GM18868 (cell line): ENCODE data around the gene MSI2.

Experiments used
- ATAC-seq: cut with Tn5 transposase; IDR thresholded peaks from one replicate; pipeline ENCODE4 v1.9.1; 2021; ENCODE audit warnings: mild to moderate bottlenecking, moderate library complexity; ENCODE audit not compliant: unreplicated experiment

Gene MSI2

DNA sequence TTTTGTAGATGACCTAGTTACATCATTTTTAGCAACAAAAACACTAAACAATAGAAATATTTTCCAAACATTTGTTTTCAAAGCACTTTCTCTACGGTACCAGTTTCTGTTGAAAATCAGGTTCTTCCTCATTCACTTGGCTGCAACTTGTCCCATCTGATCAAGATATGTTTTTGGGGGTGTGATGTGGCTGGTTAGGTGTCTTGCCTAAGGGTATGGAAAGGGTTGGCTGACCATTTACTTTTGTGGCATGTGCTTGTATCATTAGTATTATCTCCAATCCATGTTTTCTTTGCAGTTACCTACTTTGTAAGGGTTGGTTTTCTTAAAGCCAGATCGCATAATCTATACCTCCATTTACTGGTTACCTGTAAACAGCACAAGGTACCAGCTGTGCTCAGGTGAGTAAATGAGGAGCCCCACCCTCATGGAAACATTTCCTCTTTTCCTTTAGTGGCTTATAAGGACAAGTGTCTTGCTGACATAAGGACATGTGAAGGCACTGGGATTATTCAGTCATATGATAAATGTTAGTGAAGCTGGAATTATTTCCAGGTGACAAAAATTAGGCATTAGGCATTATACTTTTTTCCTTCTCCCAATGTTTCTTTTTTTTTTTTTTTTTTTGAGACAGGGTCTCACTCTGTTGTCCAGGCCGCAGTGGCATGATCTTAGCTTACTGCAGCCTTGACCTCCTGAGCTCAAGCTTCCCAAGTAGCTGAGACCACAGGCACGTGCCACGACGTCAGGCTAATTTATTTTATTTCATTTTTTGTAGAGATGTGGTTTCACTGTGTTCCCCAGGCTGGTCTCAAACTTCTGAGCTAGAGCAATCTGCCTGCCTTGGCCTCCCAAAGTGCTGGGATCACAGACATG lies 326.8 kb downstream of the MSI2 start:
- no peak for ATAC-seq

DNA sequence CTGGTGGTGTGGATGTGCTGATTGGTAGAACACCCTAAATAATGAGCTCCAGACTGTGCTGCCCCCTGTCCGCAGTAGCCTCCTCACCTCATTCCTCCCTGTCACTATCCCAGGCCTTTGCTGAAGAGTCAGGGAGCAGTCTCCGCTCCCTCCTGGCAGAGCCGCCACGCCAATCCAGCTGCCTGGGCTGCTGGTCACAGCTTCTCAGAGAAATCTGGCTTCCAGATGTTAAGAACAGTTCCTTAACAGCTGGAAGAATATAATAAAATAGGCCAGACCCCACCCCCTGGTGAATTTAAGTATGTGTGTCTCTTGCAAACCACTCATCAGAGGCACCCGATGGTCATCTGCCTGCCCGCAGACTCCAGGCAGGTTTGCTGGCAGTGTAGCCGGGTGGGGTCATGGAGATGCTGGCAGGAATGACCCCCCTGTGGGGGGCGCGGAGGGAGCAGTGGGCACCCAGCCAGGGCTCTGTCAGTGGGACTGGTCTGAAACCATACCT lies 327.8 kb downstream of the MSI2 start:
- ATAC-seq = no peak

DNA sequence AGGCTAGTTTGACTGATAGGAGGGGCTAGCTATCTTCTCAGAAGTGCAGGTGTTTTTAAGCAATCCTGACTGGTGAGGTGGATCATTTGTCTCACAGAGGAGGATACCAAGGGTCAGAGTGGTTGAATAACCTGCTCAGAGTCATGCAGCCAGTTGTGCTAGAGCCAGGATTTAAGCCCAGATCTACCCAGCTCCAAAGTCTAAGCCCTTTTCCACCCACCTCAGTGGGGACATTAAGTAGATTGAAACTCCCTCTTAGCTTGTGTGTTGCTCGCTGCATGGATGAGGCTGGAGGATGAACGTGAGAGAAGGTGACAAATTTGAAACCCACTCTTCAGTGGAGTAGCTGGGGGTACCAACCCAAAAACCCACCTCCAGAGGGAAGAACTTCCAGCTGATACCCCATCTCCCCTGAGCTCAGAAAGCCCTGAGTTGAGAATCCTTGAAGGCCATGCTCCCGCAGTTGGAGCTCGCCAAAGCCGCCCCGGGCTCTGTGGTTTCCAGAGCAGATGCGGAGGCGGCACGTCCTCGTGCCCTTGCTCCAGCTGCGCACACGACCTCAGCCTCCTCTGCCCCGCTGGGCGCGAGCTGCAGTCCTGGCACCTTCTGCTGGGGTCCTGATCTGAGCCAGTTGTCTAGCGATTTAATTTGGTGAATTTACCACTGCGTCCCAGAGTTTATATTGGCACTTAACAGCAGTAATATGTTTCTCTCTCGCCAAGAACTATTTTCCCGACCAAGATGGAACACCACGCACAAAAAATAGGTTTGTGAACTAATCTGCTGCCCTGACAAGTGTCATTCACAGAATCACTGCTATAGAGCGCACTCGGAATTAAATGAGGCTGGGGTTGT lies 329.2 kb downstream of the MSI2 start:
- no peak for ATAC-seq

DNA sequence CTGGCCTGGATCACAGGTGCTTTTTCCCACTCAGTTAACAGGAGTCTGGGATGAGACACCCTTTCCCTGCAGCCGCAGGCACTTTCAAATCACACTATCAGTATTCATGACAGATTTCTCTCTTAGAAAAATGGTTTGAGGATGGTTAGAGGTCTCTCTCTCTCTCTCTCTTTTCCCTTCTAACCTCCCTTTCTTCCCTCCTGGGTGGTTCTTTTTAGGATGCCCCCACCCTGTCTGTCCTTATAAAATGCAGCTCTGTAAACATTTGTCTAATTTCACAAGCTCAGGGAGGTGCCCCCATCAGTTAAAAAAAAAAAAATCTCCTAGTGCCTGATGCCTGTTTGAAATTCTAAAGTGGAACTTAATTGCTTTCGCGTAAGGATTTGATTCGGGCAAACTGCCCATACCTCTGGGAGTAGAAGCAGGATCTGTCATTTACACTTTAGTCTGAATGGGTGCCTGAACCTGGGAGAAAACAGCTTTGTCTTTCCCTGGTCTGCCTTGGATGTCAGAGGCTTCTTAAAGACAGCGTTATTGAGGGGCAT lies 329.9 kb downstream of the MSI2 start:
- ATAC-seq = no peak

DNA sequence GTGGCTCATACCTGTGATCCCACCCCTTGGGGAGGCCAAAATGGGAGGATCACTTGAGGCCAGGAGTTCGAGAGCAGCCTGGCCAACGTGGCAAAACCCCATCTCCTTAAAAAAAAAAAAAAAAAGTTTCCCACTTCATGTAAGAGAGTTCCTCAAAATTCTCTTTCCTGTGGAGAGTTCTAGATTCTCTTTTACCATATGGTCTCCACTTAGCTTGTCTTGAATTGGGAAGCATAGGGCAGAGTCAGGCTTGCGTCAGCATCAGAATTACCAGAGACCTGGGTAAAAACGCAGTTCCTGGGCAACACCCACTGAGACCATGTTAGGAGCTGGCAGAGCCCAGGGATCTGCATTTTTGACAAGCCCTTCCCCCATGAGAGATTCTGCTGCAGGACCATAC lies 330.4 kb downstream of the MSI2 start:
- no peak for ATAC-seq

DNA sequence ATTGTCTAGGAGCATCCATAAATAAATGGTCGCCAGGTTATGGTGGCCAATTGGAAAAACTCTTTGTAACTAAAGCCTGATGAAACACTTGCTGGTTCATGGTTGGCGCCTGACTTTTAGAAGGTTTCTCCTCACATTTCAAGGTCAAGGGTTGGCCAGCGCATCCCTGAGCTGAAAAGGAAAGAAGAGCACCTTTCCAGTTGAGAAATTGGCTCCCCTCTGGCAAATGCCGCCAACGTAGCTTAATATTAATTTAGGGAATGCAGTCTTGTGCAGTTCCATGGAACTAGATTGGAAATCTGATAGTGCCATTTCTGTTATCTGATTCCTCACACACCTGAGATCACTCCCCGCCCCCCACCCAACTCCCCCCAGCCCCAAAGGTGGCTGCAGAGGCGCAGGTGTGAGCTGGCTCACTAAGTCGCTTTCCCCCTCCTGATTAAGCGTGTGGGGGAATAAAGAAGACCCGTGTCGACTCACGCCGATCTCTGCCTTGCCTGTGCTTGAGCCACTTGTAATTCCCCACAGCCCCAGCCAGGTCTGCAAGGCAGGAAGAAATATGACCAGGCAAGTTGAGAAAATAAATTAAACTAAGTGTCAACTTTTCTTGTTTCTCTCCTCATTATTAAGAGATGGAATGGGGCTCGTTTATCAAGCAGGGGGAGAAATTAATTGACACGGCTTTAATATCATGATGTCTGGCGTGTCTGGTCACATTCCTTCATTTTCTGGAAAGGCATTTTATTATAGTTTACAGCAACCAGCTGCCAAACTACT lies 331.1 kb downstream of the MSI2 start:
- ATAC-seq = no peak

DNA sequence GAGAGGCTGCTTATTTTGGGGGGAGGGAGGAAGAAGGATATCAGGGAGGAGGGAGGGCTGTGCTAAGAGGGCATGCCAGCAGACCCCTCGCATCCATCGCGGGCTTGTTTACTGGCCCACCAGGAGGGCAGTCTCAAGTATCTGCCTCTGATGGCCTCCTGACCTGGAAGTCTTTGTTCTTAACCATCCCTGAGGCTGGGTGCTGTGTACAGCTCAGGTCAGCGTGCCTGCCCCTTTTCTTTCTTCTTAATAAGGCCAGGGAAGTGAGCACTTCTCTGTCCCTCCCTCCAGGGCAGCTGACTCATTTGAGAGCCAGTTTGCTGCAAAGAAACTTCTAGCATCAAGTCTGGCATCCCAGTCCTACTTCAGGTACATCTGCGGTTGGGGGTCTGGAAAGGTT lies 331.8 kb downstream of the MSI2 start:
- ATAC-seq = no peak

DNA sequence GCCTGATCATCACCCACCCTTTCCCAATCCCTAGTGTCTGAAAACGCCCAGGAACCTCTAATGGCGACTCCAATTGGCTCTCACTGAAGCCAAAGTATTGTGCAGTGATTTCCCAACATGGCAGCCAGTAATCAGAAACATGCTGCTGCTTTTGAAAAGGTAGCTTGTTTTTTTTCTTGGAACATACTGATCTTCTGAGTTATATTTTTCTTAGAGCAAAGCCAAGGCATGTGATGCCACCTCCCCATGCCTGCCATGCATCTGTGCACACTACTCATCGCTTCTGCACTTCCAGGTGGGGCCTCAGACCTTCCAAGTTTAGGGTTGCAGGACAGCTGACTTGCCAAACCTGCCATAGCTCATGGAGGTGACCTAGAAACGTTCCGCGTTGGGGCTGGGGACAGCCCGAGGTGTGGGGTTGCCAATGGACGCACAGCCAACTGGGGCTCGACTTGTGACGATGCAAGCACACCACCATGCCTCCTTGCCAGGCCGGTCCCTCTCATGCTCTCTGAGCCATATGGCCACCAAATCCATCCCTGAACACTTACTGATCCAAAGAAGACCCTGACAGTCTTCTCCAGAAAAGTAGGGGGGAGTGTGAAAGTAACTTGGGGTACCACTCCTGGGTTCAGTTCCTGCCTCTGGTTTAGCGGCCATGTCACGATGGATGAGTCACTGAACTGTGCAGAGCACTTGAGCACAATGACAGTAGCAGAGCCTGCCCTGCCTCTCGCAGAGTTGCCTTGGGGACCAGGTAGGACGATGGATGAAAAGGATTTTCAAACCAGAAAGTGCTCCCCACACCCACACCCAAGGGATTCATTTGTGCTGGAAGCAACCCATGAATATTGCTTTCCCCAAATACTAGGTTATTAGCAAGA lies 333.1 kb downstream of the MSI2 start:
- no peak for ATAC-seq

DNA sequence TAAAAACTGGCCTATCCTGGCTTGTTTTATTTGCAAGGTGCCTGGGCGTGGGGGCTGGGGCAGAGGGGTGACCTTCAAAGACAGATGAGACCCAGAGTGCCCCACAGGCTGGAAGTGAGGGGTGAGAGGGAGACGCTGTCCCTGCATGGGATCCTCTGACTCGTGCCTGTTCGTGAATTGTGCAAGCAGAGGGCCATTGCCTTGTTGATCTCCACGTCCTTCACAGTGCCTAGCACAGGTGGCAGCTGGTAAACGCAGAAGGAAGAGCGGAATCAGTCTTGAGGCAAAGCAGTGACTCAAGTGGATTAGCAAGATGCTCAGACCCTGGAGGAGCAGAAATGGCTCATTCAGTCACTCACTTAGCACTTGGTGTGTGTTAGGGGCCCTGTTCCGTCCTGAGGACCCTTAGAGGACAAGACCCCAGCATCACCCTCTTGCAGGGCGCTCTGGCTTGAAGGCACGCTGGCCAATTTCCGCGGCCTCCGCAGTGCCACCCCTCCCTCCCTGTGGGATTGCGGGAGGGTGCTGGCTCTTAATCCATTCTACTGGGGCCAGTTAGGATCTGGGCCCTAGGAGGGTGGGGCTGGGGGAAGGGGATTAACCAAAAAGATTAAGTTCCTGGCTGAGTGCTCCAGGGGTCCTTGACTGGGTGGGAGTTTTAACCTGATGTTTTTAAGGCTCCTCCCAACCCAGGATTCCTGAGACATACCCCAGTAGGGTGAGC lies 337.6 kb downstream of the MSI2 start:
- no peak for ATAC-seq

DNA sequence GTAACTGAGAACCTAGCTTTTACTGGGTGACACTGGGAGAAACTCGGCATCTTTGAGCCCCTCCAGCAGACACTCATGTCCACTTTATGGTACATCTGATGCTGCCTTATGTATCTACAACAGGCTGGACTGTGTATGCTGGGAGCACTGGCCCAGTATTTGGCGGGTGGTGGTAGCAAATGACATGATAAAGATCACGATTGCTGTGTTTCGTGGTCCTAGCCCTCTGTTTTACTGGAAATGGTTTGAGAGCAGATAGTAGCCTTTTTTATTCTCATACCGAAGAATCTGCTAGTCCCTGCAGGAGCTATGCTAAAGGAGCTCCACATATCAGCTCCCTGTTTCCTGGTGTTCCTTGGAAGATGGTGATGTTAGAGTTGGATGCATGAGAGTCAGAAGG lies 338.4 kb downstream of the MSI2 start:
- no peak for ATAC-seq

DNA sequence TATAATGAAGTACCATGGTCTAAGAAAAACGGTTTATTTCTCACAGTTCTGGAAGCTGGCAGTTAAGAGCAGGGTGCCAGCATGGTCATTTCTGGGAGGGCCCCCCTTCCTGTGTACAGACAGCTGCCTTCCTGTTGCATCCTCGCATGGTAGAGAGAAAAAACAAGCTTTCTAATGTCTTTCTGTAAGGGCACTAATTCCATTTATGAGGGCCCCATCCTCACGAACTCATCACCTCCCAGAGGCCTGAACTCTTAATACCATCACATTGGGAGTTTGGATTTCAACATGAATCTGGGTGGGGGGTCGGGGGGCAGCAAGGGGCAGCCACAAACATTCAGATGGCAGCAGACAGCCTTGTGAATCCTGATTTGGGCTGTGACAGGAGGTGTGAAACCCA lies 339.1 kb downstream of the MSI2 start:
- ATAC-seq = no peak

DNA sequence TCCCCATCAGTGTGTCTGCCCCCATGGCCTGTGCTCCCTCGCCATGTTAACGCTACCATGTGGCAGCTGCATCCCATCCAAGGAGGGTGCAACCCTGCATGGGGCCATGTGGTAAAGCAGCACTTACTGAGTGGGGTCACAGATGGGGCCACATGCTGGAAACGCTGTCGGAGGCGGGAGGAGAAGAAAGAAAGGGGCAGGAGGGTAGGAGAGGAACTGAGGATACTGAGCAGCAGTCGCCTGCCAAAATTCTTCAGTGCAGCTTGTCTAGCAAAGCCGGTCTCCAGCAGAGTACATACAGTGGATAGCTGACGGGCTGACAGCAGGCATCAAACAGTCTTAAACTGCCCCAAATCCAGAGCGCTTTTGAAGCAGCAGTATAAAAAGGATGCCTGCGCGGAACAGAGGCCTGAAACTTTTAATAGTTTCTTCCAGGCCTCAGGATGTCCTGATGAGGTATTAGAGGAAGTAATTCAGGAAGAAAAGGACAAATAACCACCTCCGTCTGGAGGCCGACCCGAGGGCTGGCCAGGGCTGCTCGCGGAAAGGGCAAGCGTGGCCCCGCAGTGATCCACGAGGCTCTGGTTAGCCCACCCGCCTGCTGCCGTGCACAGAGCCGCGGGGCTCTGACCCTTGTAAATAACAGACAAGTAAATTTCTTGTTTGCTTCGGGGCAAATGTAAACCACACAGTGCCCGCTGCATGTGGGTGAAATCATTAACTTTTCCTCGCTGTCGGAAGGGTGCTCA lies 339.8 kb downstream of the MSI2 start:
- no peak for ATAC-seq

DNA sequence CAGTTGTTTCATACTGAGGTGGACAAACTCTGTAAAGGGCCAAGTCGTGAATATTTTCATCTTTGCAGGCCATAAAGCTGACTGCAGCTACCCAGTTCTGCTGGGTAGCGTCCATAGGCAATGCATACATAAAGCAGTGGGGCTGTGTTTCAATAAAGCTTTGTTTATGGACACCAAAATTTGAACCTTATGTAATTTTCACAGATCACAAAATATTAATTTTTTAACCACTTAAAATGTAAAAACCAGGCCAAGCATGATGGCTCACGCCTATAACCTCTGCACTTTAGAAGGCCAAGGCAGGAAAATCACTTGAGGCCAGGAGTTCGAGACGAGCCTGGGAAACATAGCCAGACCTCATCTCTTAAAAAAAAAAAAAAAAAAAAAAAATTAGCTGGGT lies 340.8 kb downstream of the MSI2 start:
- no peak for ATAC-seq

DNA sequence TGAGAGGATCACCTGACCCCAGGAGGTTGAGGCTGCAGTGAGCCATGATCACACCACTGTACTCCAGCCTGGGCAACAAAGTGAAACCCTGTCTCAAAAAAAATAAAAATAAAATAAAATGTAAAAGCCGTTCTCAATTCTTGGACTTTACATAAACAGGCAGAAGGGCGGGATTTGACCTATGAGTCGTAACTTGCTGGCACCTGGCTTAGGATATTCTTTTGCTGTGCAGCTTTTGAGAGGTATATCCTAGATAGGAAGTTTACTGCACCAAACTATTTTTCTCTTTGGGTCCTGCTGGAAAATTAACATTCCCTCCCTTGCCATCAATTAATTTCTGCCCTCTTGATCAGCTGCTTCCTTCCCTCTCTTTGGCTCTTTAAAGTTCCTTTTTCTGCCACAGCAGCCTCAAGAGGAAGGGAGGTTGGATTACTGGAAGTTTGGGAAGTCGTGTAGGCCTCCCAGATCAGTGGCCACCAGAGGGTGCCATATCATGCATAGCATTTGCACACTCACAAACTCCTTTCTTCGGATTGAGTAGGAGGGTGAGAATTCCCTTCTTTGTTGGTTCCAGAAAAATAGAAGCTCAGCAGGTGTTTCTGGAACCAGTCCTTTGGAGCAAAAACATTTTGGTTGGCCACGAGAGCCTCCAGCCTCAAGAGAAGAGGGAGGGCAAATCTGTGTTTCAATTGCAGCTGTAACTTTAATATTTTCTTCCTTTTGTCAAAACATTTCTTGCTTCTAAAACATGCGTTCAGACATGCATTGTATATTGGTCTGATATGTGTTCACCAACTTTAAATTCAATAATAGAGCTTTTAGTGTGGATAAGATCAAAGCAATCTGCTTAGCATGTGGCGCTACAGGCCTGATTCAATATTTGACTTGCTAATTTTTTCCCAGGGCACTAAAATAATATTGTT lies 341.5 kb downstream of the MSI2 start:
- no peak for ATAC-seq

DNA sequence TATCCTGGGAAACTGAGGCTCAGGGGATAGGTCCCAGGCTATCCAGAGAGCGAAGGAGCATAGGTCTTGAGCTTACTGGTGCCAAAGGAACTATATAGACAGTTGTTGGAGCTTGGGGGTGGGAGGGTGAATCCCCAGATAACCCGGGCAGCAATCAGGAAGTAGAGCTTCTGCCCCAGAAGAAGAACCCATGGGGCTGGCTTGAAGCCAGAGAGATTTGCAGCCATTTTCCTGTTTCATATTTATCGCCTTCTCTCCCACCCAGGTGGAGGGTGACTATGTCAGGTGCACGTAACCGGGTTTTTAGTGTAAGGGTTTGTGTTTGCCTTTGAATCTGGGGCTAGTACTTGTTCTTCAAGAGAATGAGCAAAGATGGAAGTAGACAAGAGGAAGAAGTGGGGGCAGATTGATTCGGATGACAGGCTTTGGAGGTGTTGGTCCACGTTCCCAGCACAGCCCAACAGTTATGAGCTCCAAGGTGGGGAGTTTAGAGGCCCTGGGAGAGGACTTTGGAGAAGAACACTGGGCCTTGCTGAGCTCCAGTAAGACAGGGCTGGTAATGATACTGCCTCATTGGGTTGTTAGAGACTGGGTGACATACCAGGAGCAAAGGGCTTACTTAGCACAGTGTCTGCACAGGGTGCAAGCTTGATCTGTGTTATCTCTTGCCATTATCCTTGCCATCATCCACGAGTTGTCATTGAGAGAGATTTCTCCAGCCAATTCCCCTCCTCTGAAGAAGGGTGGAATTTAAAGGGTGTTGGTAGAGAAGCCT lies 343.1 kb downstream of the MSI2 start:
- no peak for ATAC-seq

DNA sequence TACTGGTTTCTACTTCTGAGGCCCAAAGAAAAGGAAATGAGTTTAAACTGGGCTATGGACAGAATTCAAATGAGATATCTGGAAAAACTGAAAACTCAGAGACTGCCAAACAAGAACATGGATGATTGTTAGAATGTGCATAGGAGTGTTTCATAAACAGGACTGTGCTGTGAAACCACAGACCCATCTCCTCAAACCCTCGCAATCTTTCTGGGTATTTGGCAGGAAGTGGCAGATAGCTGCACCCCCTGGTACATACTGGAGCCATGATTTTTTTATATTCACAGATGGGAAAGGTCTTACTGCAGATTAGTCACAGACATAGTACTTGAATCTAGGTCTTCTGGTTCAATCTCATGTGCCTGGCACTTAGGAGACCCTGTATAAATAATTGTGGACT lies 343.8 kb downstream of the MSI2 start:
- no peak for ATAC-seq
